Vagina (tissue), 2 donors: ENCODE data around the gene OPRD1.

Source experiments
- POLR2A ChIP-seq, 2 donors: fragments of 450-650 bp; IDR thresholded peaks; one replicate each; pipeline ENCODE4 v1.6.1; 2017; ENCODE audit warnings: antibody characterized with exemption in 2 of 2, mild to moderate bottlenecking in 2 of 2, moderate library complexity in 2 of 2
- POLR2AphosphoS5 ChIP-seq, 2 donors: sonication (generic); formaldehyde crosslinking; IDR thresholded peaks; one replicate each; pipeline ENCODE4 v1.9.0; 2017; ENCODE audit warnings: antibody characterized with exemption in 2 of 2, mild to moderate bottlenecking in 2 of 2, low read depth in 1 of 2; ENCODE audit not compliant: insufficient read depth in 1 of 2
- TF ChIP-seq, protein P1 (sequence below), 3 experiments: fragments of 450-650 bp in 2 of 3; fragments of 200-600 bp in 1 of 3; sonication (generic) in 1 of 3; IDR thresholded peaks; one replicate each; pipeline ENCODE4 v1.5.1; 2017 to 2019; ENCODE audit warnings: antibody characterized with exemption in 3 of 3, mild to moderate bottlenecking in 2 of 3, moderate library complexity in 2 of 3

DNA sequence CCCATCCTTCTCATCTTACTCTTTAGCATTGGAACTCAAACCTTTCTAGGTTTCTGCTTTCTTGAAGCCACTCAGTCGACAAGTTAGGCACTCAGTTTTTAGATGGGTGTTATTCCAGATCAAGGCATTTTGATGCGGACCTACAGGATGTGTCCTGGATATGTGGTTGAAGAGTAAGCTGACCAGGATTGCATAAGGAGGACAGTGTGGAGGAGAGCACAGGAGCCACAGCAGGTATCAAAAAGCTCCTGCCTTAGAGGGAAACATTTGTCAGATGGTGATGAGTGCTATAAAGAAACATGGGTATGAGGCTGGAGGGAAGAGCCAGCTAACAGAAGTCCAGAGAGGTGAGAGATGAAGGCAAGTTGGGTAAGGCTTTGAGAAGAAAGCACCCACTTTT, 33.9 kb upstream of the OPRD1 start:
- TF ChIP-seq POLR2AphosphoS5 (IDR thresholded peaks at IDR 0.05; ENCODE audit: insufficient read depth in 1 of 2, low read depth in 1 of 2): no peak
- no peak for TF ChIP-seq POLR2A (IDR thresholded peaks at IDR 0.05)
- TF ChIP-seq, protein P1, sequence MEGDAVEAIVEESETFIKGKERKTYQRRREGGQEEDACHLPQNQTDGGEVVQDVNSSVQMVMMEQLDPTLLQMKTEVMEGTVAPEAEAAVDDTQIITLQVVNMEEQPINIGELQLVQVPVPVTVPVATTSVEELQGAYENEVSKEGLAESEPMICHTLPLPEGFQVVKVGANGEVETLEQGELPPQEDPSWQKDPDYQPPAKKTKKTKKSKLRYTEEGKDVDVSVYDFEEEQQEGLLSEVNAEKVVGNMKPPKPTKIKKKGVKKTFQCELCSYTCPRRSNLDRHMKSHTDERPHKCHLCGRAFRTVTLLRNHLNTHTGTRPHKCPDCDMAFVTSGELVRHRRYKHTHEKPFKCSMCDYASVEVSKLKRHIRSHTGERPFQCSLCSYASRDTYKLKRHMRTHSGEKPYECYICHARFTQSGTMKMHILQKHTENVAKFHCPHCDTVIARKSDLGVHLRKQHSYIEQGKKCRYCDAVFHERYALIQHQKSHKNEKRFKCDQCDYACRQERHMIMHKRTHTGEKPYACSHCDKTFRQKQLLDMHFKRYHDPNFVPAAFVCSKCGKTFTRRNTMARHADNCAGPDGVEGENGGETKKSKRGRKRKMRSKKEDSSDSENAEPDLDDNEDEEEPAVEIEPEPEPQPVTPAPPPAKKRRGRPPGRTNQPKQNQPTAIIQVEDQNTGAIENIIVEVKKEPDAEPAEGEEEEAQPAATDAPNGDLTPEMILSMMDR (IDR thresholded peaks at IDR 0.05): no peak
